A549 (cell line): ENCODE measurements around the gene TUBA4B.

Experiments
- CHD2 ChIP-seq: fragments of 150-350 bp; IDR thresholded peaks from 2 replicates; pipeline ENCODE4 v1.6.1; 2014; ENCODE audit warnings: low read length; ENCODE audit not compliant: partially characterized antibody
- ELK1 ChIP-seq: fragments of 150-350 bp; IDR thresholded peaks from 2 replicates; pipeline ENCODE4 v1.6.1; 2014; ENCODE audit warnings: low read depth, mild to moderate bottlenecking, low read length
- EP300 ChIP-seq, 2 experiments: fragments of >200 bp; sonication (Bioruptor Twin); formaldehyde crosslinking; IDR thresholded peaks; 2 replicates in 1 of 2; 3 replicates in 1 of 2; pipeline ENCODE4 v1.6.1; 2016 to 2017
- FOSL2 ChIP-seq, 2 experiments: fragments of 450-650 bp in 1 of 2; fragments of >200 bp in 1 of 2; sonication (Bioruptor Twin) in 1 of 2; formaldehyde crosslinking; IDR thresholded peaks; 2 replicates each; pipeline versions ENCODE4 v1.5.0 to v1.6.1; 2016 to 2020; ENCODE audit warnings: mild to moderate bottlenecking in 1 of 2, moderate library complexity in 1 of 2
- HMGXB4 ChIP-seq: fragments of 250-450 bp; sonication (Bioruptor Pico); IDR thresholded peaks from 2 replicates; pipeline ENCODE4 v1.5.0; 2021; ENCODE audit warnings: mild to moderate bottlenecking, moderate library complexity, borderline replicate concordance
- HOXA7 ChIP-seq: fragments of 250-450 bp; sonication (Bioruptor Pico); IDR thresholded peaks from 2 replicates; pipeline ENCODE4 v1.5.0; 2020; ENCODE audit warnings: mild to moderate bottlenecking, moderate library complexity
- MAX ChIP-seq: IDR thresholded peaks from 2 replicates; pipeline ENCODE4 v1.6.1; 2012
- MYC ChIP-seq: IDR thresholded peaks from 2 replicates; pipeline ENCODE4 v1.6.1; 2012; ENCODE audit warnings: mild to moderate bottlenecking, inconsistent platforms, low read length, improper control_type of control experiment, borderline replicate concordance
- POLR2A ChIP-seq: IDR thresholded peaks from 2 replicates; pipeline ENCODE4 v1.6.1; 2012; ENCODE audit warnings: mild to moderate bottlenecking, low read length
- RAD21 ChIP-seq, 2 experiments: fragments of >200 bp in 1 of 2; sonication (Bioruptor Twin) in 1 of 2; formaldehyde crosslinking in 1 of 2; IDR thresholded peaks in 1 of 2; conservative IDR thresholded peaks in 1 of 2; 2 replicates in 1 of 2; 3 replicates in 1 of 2; pipeline ENCODE4 v1.6.1; 2012 to 2018; ENCODE audit warnings: inconsistent platforms in 1 of 2
- SREBF2 ChIP-seq: fragments of 450-650 bp; IDR thresholded peaks from 2 replicates; pipeline ENCODE4 v1.6.1; 2014; ENCODE audit warnings: mild to moderate bottlenecking, moderate library complexity
- TFCP2L1 ChIP-seq: fragments of 250-450 bp; sonication (Bioruptor Pico); IDR thresholded peaks from 2 replicates; pipeline ENCODE4 v1.5.0; 2021; ENCODE audit warnings: mild to moderate bottlenecking
- ZFP36 ChIP-seq: fragments of 450-650 bp; IDR thresholded peaks from 2 replicates; pipeline ENCODE4 v1.6.1; 2014; ENCODE audit warnings: borderline replicate concordance; ENCODE audit not compliant: partially characterized antibody
- TF ChIP-seq, protein P1 (sequence below): fragments of >200 bp; sonication (Bioruptor Twin); formaldehyde crosslinking; IDR thresholded peaks from 3 replicates; pipeline ENCODE4 v1.5.1; 2016

DNA sequence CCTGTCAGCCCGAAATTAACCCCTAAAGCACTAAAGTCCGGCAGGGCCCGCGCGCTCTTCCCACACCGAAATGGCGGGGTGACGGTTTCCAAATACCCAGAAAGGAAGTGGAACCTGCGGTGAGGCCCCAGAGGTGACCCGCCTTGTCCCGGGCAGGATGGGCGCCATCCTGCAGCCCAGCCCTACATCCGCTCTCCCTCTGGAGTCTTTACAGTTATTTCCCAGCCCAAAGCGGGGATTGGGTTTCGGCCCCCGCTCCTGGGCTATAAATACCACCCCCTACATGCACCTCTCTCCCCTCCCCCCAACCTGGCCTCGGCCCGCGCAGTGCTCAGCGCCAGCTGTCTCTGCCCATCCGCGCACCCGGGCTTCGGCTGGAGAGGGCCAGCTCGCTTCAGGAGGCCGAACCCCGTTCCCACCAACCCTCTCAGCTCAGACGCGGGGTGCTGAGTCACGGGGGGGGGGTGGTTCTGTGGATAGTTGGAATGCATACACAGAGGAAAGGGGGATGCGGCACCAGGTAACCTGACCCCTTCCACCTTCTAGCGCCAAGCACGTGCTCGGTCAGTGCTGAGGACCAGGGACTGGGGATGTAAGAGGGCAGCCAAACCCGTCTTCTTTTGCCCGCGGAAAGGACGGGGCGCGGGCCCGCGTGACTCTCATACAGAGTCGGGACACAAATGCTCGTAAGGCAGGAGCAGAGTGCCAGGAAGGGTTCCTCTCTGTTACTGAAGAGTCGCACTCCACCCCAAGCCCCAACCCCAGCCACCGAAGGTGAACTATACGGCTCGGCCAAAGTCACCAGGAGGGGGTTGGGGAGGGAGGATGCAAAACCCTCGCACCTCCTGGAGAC lies at the start of gene TUBA4B:
- TF ChIP-seq, protein P1, sequence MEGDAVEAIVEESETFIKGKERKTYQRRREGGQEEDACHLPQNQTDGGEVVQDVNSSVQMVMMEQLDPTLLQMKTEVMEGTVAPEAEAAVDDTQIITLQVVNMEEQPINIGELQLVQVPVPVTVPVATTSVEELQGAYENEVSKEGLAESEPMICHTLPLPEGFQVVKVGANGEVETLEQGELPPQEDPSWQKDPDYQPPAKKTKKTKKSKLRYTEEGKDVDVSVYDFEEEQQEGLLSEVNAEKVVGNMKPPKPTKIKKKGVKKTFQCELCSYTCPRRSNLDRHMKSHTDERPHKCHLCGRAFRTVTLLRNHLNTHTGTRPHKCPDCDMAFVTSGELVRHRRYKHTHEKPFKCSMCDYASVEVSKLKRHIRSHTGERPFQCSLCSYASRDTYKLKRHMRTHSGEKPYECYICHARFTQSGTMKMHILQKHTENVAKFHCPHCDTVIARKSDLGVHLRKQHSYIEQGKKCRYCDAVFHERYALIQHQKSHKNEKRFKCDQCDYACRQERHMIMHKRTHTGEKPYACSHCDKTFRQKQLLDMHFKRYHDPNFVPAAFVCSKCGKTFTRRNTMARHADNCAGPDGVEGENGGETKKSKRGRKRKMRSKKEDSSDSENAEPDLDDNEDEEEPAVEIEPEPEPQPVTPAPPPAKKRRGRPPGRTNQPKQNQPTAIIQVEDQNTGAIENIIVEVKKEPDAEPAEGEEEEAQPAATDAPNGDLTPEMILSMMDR, result no peak
- peak; percentile 69; the same call in 1 of the 2 replicates for TF ChIP-seq MYC
- TF ChIP-seq SREBF2, result no peak
- peak; percentile 81 for TF ChIP-seq MAX
- no peak for TF ChIP-seq CHD2
- no peak for TF ChIP-seq EP300 (IDR thresholded peaks at IDR 0.05)
- no peak for TF ChIP-seq TFCP2L1 (CRISPR knock-in tag)
- no peak for TF ChIP-seq HMGXB4 (CRISPR knock-in tag)
- no peak for TF ChIP-seq HOXA7
- no peak for TF ChIP-seq ZFP36
- TF ChIP-seq FOSL2 (IDR thresholded peaks at IDR 0.05), result no peak
- peak; percentile 41 for TF ChIP-seq FOSL2 (CRISPR knock-in tag; IDR thresholded peaks at IDR 0.05)
- TF ChIP-seq ELK1, result no peak
- no peak for TF ChIP-seq POLR2A
- no peak for TF ChIP-seq RAD21 (conservative IDR thresholded peaks at IDR 0.05 in 1 of 2, IDR thresholded peaks at IDR 0.05 in 1 of 2)
